Stimulated activated naive CD8-positive, alpha-beta T cell treated with anti-CD3 and anti-CD28 coated beads, Interleukin-15, Interleukin-2, amounts not matched to agents 100 U/mL and 50 U/mL, for 24 hours (primary cell): ENCODE data around the gene S1PR5.
"Not testable (repeated sequence)": the region's sequence is repeated elsewhere in the genome, so short reads cannot be mapped to it uniquely, and the experiment has no call there.

Experiments
- ATAC-seq: fragments of 150-1000 bp; cut with Tn5 transposase; one replicate; pipeline ENCODE4 v1.10.0; 2021
- DNase-seq: peaks from one replicate; pipeline ENCODE4 v3.0.0; 2021

The S1PR5 gene

GRCh38 chr19:10544753-10545251, 27.6 kb upstream of the S1PR5 start:
- ATAC-seq (no peak), DNase-seq (peak; percentile 27)

GRCh38 chr19:10544242-10544752, 27.1 kb upstream of the S1PR5 start:
- DNase-seq (peak; percentile 45), ATAC-seq (no peak)

GRCh38 chr19:10543420-10544241, 26.4 kb upstream of the S1PR5 start, which contains the start of gene ATG4D:
ATG4D (plus strand) TSS chr19:10543904; CDS start chr19:10544091, 187 bp downstream.
- DNase-seq (peak; percentile 85), ATAC-seq (peak; percentile 82)

- ATAC-seq (no peak), DNase-seq (no peak)
These were observed 25.8 kb upstream of the S1PR5 start for GRCh38 chr19:10543059-10543419.

- DNase-seq, ATAC-seq: not testable (repeated sequence)
These were observed 21.8 kb upstream of the S1PR5 start for GRCh38 chr19:10539016-10539415.

- no peak for DNase-seq
- no peak for ATAC-seq
These were observed 21.1 kb upstream of the S1PR5 start for GRCh38 chr19:10538204-10538983.

- DNase-seq (no peak), ATAC-seq (no peak)
These were observed 20.4 kb upstream of the S1PR5 start for GRCh38 chr19:10537668-10538067.

GRCh38 chr19:10535613-10536012, 18.4 kb upstream of the S1PR5 start:
- ATAC-seq (no peak), DNase-seq (no peak)

- ATAC-seq: no peak
- no peak for DNase-seq
These were observed 16.6 kb upstream of the S1PR5 start for GRCh38 chr19:10533646-10534386.

- ATAC-seq (peak; percentile 32), DNase-seq (no peak)
These were observed 15.2 kb upstream of the S1PR5 start for GRCh38 chr19:10532457-10532856.

- DNase-seq, ATAC-seq: not testable (repeated sequence)
These were observed 9.6 kb upstream of the S1PR5 start for GRCh38 chr19:10526887-10527286.

GRCh38 chr19:10525636-10526035, 8.4 kb upstream of the S1PR5 start:
- no peak for DNase-seq
- no peak for ATAC-seq

- DNase-seq (no peak), ATAC-seq (peak; percentile 7)
These were observed 5.9 kb upstream of the S1PR5 start for GRCh38 chr19:10523135-10523636.

- ATAC-seq: no peak
These were observed 4.4 kb upstream of the S1PR5 start for GRCh38 chr19:10521461-10522171.

GRCh38 chr19:10520652-10521318, 3.5 kb upstream of the S1PR5 start:
- ATAC-seq (no peak), DNase-seq (no peak)

More at GRCh38 chr19:10521461-10522171, 4.4 kb upstream of the S1PR5 start:
- DNase-seq: no peak

- DNase-seq (no peak), ATAC-seq (no peak)
These were observed 2.2 kb upstream of the S1PR5 start for GRCh38 chr19:10519421-10519820.

- DNase-seq: no peak
- ATAC-seq: no peak
These were observed 1.5 kb upstream of the S1PR5 start for GRCh38 chr19:10518444-10519361.

GRCh38 chr19:10517760-10518443, 655 bp upstream of the S1PR5 start:
- DNase-seq: no peak
- peak; percentile 8 for ATAC-seq
